CD4-positive, alpha-beta T cell treated with Interleukin-4 for 4 hours (primary cell): Measurements from ENCODE around the gene PKD1.

Experiments used
- DNase-seq: peaks from one replicate; pipeline ENCODE4 v3.0.0-alpha.2; 2020

The PKD1 gene

DNA sequence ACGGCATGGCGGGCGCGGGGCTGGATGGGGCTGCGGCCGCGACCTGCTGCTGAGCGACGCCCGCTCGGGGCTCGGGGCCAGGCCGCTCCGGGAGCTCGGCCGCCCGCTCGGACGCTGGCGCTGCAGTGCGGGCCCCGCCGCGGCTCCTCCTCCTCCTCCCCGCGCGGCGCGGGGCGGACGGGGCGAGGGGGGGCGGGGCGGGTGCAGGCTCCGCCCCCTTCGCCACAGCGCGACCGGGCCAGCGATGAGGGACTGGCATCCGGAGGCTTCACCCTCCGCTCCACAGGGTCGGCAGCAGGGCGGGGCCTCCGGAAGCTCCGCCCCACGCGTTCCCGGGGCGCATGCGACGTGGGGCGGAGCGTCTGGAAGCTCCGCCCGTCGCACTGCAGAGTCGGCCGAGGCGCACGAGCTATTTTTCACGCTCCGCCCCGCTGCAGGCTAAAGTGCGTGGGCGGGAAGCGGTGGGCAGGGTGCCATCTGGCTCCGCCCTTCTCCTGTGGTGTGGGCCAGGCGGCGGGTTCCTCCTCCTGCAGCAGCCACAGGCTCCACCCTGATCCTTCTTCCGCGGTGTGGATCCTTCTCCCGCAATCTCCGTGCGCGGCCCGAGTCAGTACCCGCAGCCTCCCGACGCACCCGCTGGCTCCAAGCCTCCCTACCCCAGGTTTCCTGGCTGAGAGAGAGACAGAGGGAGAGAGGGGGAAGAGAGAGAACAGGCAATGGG is at the start of gene PKD1:
Gene PKD1 (minus strand): TSS at position 129 of the 721 bp plus-strand sequence. CDS start 209 bp downstream, outside the sequence.
- DNase-seq = peak; percentile 97

DNA sequence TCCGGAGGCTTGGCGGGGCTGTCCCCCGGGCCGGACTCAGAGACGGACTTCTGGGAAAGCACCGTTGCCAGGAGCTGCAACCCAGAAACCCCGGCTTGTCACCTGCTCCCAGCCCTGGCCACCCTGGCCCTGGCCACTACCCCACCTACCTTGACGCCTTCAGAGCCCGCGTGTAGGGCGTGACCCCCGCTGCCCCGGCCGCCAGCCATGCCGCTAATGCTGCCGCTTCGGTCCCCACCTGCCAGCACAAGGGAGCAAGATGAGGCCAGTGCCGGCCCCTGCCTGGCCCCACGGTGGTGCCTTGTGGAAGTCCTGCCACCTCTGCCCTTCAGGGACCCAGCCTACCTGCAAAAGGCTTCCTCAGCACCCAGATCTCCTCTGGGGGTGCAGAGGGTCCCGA is 49.3 kb upstream of the PKD1 start:
- no peak for DNase-seq

GRCh38 chr16:2184346-2184745 is 48.6 kb upstream of the PKD1 start:
- no peak for DNase-seq

DNA sequence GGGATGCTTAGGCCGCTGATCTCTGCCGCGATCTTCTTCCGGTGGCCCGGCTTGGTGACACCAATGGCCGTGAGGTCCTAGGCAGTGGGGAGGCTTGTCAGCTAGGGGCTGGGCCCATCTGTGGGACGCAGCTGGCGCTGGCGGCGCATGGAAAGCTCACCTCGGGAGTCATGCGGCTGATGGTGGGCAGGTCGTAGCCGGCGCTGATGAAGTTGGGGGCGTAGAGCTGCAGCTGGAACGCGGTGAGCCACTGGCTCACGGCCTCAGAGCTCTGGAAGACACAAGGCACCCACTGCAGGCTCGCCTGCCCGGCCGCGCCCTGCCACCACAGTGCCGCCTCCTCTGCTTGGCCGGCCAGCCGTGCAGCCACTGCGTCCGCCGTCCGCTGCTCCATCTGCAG is 48.0 kb upstream of the PKD1 start:
- no peak for DNase-seq

DNA sequence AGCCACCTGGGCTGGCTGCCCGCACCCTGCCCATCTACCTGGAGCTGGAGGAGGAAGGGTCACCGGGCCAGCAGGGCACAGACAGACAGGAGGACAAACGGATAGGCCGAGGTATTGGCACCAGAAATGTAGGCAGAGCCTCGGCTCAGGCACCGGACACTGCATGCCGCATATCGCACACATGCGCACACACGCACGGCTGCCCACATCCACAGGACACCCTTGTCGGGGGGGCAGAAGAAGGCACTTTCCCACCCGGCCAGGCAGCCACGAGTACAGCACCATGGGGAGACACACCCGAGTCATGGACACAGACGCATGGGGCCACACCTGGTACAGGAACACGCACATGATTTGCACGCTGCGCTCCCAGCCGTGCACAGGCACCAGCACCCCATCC is 46.3 kb upstream of the PKD1 start:
- no peak for DNase-seq

DNA sequence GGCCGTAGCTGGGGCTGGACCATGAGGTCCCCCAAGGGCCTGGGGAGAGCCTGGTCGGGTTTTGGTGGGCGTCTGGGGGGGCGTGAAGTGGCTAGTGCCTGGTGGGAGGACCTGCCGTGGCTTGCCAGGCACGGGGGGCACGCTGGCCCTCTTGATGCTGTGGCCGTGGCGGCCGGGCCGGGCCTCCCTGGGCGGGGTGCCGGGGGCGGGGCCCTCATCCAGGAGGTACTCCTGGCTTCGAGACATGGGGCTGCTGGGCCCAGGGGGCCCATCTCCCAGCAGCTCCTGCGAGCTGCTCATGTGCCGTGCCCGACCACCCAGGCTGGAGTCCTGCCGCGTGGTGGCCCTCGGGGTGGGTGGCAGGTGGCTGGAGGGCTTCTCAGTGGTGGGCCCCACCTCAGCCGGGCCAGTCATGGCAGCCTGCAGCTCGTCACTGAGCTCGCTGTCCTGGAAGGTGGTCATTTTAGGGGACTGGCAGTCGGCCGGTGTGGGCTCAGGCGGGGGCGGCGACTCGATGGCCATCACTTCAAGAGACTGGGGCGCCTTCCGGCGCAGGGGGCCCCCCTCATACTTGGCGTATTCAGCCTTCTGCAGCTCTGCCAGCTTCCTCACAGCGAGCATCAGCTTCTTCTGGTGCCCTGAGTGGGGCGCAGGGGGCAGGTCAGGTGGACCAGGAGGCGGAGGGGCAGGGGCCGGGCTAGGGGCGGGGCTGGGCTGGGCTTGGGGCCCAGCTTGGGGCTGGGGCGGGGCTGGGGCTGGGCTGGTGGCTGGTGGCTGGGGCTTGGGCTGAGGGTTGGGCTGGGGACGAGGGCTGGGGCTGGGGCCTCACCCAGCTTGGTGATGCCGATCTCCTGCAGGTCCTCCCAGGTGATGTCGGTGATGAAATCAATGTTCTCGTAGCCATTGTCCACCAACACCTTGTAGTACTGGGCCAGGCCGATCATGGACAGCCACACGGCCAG is 45.5 kb upstream of the PKD1 start:
- no peak for DNase-seq

DNA sequence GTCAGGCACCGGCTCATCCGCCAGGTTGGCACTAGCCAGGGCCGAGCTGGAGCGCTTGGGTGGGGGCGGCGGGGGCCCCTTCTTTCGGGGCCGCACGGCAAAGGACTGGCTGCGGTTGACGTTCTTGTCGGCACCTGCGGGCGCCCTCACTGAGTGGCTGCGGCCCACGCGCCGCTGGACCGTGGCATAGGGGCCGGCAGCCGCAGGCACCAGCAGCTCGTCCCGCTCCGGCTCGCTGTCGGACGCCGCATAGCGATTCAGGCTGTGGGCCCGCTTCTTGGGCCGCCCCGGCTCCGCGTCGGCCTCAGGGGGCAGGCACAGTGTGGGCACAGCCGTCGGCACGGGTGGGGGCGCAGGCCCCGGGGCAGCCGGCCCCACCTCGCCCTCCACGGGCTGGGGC is 44.8 kb upstream of the PKD1 start:
- DNase-seq = no peak

DNA sequence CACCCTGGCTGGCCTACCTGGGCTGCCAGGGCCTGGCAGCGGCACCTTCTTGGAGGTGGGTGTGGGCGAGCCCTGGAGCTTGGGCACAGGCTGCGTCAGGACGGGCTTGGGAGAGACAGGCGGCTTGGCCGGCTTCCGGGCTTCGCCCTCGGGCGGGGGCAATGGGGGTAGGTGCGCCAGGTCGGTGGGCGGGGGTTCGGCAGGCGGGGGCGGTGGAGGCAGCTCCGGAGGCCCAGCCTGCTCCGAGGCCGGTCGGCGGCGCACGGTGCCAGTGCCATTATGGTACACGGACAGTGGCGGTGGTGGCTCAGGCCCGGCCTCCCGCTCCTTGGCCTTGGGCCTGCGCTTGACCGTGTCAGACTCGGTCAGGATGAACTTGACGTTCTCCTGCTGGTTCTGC is 43.9 kb upstream of the PKD1 start:
- no peak for DNase-seq

GRCh38 chr16:2179107-2179501 is 43.4 kb upstream of the PKD1 start:
- no peak for DNase-seq

GRCh38 chr16:2178321-2179106 is 42.8 kb upstream of the PKD1 start:
- DNase-seq = no peak

GRCh38 chr16:2177561-2177960 is 41.9 kb upstream of the PKD1 start:
- no peak for DNase-seq

GRCh38 chr16:2177101-2177500 is 41.4 kb upstream of the PKD1 start:
- no peak for DNase-seq

DNA sequence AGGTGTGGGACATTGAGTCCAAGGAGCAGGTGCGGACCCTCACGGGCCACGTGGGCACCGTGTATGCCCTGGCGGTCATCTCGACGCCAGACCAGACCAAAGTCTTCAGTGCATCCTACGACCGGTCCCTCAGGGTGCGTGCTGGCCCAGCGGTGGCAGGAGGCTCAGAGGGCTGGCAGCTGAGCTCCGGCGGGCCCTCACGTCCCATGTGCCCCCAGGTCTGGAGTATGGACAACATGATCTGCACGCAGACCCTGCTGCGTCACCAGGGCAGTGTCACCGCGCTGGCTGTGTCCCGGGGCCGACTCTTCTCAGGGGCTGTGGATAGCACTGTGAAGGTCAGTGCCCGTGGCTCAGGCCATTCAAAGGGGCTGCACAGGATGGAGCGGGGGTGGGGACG is 40.3 kb upstream of the PKD1 start:
- DNase-seq = no peak

GRCh38 chr16:2175454-2175853 is 39.8 kb upstream of the PKD1 start:
- no peak for DNase-seq

DNA sequence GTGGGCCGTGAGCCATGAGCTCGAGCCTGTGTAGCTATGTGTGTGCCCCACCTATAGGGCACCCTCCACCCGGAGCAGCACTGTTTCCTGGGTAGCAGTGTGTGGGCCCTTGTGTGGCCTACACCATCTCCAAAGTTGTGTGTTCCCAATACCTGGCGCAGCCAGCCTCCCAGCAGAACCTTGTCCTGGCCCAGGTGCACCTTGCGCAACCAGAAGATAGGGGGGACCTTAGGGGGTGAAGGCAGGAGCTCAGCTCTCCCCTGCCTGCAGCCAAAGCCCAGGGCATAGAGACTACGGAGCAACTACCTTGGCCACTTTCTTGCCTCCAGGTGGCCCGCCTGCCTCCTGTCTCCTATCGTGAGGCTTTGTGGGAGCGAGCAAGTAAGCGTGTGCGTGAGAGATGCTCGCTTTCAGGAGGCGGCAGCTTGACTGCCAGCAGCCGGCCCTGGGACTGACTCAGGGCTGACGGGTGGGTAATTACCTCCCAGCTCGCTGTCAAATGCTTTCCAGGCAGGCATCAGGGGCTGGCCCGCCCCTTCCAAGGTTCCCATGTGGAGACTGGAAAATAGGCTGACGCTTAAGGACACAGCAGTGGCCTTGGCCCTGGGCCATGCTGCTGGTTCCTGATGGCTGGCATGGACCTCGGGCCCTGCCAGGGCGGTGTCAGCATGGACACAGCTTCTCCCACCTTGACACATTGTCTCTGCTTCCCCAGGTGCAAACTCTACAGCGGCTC is 38.9 kb upstream of the PKD1 start:
- DNase-seq = no peak

DNA sequence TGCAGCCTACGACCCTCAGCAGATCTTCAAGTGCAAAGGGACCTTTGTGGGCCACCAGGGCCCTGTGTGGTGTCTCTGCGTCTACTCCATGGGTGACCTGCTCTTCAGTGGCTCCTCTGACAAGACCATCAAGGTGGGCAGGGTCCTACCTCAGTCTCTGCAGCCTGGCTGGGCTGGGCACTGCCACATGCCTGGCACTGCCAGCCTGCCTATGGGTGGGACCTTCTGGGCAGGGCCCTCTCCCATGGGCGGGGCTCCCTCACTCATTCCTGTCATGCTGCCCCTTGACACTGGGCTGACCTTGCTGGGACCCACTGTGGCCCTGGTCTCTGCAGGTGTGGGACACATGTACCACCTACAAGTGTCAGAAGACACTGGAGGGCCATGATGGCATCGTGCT is 38.2 kb upstream of the PKD1 start:
- DNase-seq = no peak

GRCh38 chr16:2173366-2173765 is 37.7 kb upstream of the PKD1 start:
- DNase-seq = no peak

DNA sequence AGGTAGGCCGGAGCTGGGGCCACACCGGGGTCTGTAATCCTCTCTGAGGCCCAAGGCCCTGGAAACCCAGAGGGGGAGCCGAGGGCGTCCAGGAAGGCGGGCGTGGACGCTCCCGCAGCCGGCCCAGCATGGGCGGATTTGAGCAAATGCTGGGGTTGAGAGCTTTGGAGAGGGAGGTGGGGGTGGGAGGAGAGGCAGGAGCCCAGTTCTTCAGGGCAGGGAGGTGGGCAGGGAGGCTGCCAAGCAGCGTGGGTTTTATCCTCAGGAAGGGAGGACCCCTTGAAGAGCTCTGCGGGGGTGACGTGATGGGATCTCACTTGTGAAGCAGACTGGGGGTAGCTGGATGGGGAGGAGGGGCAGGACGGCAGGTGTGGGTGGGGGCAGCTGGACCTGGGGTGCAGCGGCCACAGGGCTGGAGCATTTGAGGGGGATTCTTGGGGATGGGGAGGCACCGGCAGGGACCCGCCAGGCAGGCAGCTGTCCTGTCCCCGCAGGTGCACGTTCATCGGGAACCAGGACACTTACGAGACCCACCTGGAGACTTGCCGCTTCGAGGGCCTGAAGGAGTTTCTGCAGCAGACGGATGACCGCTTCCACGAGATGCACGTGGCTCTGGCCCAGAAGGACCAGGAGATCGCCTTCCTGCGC is 37.1 kb upstream of the PKD1 start:
- DNase-seq = no peak

- DNase-seq = no peak
Observed at GRCh38 chr16:2171601-2172178, 36.0 kb upstream of the PKD1 start.

DNA sequence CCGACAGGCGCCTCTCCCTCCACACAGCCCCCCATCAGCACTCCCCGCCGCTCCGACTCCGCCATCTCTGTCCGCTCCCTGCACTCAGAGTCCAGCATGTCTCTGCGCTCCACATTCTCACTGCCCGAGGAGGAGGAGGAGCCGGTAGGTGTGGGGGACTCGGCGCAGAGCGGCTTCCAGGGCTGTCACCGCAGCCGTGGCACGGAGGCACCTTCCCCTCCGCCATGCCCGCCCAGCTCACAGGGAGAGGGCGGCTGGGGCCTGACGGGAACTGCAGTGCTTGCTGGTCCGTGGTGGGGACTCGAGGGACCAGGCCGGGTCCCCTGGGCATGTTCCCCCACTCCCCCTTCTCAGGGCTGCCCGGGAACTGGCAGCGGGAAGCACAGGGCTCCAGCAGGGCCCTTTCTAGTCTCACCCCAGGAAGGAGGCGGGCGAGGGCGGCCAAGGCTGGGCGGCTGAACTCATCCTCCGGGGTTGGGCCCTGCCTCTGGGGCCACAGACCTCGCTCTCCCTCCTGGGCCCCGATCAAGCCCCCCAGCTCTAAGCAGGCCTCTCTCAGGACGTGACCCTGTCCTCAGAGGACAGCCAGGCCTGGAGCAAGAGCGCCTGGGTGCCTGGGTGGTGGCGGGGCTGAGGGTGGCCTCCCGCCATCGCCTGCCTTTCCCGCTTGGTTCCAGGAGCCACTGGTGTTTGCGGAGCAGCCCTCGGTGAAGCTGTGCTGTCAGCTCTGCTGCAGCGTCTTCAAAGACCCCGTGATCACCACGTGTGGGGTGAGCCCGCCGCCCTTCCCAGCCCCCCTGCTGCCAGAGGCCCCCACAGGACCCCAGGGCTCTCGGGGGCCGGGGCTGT is 35.1 kb upstream of the PKD1 start:
- DNase-seq = no peak

GRCh38 chr16:2170080-2170479 is 34.4 kb upstream of the PKD1 start:
- no peak for DNase-seq
